ENCODE data around the gene C1R.
"Not testable (repeated sequence)": the region's sequence is repeated elsewhere in the genome, so short reads cannot be mapped to it uniquely, and the experiment has no call there.

C1R gene

DNA sequence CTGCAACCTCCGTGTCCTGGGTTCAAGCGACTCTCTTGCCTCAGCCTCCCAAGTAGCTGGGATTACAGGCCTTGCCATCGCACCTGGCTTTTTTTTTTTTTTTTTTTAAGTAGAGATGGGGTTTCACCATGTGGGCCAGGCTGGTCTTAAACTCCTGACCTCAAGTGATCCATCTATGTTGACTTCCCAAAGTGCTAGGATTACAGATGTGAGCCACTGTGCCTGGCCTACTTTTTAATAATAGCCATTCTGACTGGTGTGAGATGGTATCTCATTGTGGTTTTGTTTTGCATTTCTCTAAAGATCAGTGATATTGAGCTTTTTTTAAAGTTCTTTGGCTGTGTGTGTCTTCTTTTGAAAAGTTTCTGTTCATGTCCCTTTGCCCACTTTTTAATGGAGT lies 42.3 kb downstream of the C1R start:
- H3K4me3 ChIP-seq (ENCODE audit: low read length); DNase-seq (ENCODE audit: low read depth, low spot score): not testable (repeated sequence)

DNA sequence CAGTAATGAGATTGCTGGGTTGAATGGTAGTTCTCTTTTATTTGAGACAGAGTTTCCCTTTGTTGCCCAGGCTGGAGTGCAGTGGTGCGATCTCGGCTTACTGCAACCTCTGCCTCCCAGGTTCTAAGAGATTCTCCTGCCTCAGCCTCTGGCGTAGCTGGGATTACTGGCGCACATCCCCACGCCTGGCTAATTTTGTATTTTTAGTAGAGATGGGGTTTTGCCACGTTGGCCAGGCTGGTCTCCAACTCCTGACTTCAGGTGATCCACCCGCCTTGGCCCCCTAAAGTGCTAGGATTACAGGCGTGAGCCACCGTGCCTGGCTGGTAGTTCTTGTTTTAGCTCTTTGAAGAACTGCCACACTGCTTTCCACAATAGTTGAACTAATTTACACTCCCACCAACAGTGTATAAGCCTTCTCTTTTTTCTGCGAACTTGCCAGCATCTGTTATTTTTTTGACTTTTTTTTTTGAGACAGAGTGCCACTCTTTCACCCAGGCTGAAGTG lies 42.7 kb downstream of the C1R start:
- not testable (repeated sequence) for H3K4me3 ChIP-seq (ENCODE audit: low read length); DNase-seq (ENCODE audit: low read depth, low spot score)

DNA sequence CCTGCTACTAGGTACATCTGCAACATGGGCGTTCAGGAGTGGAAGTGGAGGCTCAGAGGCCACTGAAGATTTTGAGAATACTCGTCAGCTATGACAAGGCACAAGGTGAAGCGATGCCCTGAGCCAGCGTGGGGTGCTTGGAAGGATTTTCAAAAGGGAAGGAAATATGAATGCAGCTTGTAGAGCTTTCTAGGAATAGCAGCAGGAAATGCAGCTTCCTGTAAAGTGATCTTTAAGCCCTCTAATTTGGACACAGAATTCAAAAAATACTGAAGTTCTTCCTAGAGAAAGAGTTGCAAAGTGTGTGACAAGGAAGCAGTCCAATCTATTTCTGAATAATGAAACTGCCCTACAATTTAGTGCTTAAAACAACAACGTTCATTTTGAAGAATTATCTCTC lies 44.9 kb downstream of the C1R start:
- DNase-seq (ENCODE audit: low read depth, low spot score): no peak
- no peak overlapping the region for H3K4me3 ChIP-seq (ENCODE audit: low read length)

DNA sequence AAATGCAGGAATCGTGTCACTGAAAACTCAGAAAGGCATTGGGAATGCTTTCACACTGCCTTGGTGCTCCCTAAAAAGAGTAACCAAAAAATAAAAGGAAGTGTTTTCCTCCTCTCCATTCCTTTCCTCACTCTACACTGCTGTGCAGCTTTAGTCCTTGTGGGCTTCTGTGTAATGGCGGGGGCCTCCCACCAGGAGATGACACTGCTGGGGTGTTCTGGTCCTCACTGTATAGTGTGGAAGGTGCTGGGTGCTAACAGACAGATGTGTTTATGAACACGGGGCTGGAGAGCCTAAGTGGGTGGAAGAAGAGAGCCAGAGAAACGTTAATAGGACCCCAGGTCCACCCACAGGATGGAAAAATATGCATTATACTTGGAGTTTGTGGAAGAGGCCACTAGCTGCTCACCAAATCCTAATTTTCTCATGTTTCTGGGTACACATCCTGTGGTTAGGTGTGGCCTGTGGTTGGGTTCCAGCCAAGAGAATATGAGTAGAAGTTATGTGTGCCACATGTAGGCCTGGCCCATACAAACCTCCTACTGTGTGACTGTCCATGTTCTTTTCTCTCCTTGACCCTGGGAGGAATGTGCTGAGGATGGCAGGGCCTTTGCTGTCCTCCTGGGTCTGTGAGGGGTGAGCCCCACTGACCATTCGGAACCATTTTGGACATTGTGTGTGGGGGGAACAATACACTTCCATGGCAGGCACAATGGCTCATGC lies 45.7 kb downstream of the C1R start:
- no peak overlapping the region for H3K4me3 ChIP-seq (ENCODE audit: low read length)
- DNase-seq (ENCODE audit: low read depth, low spot score): no peak

DNA sequence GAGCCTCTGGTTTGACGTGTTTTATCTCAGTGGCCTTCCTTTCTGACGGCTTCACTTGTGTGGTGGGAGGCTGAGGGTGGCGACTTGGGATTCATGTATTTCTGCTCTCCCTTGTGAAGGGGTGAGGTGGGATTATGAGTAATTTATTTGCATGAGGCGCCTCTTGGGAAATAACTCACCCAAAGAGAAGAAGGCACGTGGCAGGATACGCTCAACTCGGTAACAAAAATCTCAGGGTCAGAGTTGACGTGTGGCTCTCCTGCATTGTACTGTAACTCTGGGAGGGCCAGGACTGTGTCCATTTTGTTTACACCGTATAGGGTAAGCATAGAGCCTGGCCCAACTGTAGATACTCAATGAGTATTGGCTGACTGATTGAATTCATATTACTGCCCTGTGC lies 46.3 kb downstream of the C1R start:
- DNase-seq (ENCODE audit: low read depth, low spot score): no peak
- no peak overlapping the region for H3K4me3 ChIP-seq (ENCODE audit: low read length)

DNA sequence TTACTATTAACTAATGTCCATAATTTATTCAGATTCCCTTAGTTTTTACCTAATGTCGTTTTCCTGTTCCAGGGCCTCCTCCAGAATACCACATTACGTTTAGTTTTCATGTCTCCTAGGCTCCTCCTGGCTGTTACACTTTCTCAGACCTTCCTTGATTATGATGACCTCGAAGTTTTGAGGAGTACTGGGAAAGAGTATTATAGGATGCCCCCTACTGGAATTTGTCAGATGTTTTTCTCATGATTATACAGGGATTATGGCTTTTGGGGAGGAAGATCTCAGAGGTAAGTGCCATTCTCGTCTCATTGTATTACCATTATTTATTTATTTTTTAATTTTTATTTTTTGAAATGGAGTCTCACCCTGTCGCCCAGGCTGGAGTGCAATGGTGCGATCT lies 49.4 kb downstream of the C1R start:
- DNase-seq (ENCODE audit: low read depth, low spot score): peak; percentile 32
- no peak overlapping the region for H3K4me3 ChIP-seq (ENCODE audit: low read length)

DNA sequence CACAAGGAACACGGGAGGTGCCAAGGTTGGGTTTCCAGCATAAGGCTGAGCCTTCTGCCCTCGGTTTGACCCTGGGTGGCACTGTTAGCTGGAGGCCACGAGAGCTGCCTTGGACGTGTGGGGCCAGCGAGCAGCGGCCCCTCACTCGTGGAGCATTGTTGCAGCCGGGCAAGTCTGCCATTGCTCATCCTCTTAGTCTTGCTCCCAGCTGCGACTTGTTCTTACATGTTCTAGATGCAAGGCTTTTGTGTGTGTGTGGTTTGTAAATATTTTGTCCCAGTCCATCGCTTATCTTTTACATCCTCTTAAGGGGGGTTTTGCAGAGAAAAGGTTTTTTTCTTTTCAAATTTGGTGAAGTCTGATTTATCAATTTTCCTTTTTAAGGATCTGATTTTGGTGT lies 52.8 kb downstream of the C1R start:
- DNase-seq (ENCODE audit: low read depth, low spot score): no peak

DNA sequence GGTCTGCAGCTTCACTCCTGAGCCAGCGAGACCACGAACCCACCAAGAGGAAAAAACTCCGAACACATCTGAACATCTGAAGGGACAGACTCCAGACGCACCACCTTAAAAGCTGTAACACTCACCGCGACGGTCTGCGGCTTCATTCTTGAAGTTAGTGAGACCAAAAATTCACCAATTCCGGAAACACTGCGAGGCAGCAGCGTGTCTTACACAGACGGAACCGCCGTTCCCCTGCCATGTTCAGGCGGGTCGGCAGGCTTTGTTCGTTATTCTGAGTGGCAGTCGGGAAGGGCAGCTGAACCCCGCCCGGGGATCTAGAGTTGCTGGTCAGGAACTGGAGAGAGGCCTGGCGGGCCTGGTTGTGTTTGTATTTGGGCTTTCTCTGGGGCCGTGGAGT lies 53.7 kb downstream of the C1R start:
- H3K4me3 ChIP-seq (ENCODE audit: low read length): no peak overlapping the region
- DNase-seq (ENCODE audit: low read depth, low spot score): no peak

More for the DNA sequence above, 52.8 kb downstream of the C1R start:
- H3K4me3 ChIP-seq (ENCODE audit: low read length): no peak overlapping the region

DNA sequence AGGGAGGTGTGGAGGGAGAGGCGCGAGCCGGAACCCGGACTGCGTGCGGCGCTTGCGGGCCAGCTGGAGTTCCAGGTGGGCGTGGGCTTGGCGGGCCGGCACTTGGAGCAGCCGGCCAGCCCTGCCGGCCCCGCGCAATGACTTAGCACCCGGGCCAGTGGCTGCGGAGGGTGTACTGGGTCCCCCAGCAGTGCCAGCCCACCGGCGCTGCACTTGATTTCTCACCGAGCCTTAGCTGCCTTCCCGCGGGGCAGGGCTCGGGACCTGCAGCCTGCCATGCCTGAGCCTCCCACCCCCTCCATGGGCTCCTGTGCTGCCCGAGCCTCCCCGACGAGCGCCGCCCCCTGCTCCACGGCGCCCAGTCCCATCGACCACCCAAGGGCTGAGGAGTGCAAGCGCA lies 54.8 kb downstream of the C1R start:
- H3K4me3 ChIP-seq (ENCODE audit: low read length); DNase-seq (ENCODE audit: low read depth, low spot score): not testable (repeated sequence)

DNA sequence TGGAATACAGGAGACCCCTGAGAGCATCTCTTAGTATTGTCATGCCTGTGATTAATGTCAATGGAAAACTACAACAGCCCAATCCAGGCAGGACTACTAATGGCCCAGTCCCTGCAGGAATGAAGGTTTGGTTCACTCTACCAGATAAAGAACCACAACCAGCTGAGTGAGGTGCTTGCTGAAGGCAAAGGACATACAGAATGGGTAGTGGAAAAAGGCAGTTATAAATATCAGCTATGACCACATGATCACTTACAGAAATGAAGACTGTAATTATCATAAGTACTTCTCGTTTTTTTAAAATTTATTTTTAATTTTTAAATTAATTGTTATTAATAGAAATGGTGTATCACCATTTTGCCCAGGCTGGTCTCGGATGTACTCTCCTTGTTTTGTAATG lies 56.8 kb downstream of the C1R start:
- DNase-seq (ENCODE audit: low read depth, low spot score): no peak
- H3K4me3 ChIP-seq (ENCODE audit: low read length): no peak overlapping the region

DNA sequence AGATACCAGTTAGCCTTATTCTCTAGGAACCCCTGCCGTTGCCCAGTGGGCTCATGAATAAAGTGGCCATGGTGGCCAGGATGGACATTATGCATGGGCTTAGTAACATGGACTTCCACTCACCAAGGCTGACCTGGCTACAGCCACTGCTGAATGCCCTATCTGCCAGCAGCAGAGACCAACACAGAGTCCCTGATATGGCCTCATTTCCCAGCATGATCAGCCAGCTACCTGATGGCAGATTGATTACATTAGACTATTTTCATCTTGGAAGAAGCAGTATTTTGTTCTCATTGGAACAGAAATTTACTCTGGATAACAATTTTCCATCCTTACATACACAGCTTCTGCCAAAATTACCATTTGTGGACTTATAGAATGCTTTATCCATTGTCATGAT lies 57.8 kb downstream of the C1R start:
- H3K4me3 ChIP-seq (ENCODE audit: low read length): no peak overlapping the region
- DNase-seq (ENCODE audit: low read depth, low spot score): no peak

DNA sequence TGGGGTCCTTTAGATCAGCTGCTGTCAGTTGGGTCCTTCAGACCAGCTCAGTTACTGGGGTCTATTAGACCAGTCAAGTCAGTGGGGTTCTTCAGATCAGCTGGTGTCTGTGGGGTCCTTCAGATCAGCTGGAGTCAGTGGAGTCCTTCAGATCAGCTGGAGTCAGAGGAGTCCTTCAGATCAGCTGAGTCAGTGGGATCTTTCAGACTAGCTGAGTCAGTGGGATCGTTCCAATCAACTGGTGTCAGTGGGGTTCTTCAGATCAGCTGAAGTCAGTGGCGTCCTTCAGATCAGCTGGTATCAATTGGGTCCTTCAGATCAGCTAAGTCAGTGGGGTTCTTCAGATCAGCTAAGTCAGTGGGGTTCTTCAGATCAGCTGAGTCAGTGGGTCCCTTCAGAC lies 59.3 kb downstream of the C1R start:
- no peak for DNase-seq (ENCODE audit: low read depth, low spot score)
- no peak overlapping the region for H3K4me3 ChIP-seq (ENCODE audit: low read length)

DNA sequence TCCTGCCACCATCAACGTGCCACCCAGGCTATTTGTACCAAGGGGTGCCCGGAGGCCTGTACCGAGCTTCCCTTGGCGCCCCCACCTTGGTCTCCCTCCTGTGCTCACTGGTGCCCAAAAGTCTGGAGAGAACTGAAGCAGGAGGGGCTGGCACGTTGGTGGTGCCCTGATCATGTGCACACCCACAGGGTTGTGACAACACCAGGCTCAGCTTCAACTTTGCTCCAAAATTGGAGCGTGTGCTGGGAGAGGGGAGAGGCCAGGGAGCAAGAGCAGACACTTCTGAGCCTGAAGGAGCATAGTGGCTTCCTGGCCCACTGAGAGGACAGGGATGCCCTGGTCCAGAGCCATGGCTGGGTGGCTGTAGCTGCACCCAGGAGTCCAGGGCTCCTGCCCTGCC lies 60.9 kb downstream of the C1R start:
- DNase-seq (ENCODE audit: low read depth, low spot score): no peak
- no peak overlapping the region for H3K4me3 ChIP-seq (ENCODE audit: low read length)

Measured in Jurkat, Clone E6-1 (cell line).